HL-60 (cell line): ENCODE data around the gene LMTK2.

Experiments
- POLR2AphosphoS5 ChIP-seq: IDR thresholded peaks from 2 replicates; pipeline ENCODE4 v1.6.1; 2012; ENCODE audit warnings: low read depth
- REST ChIP-seq: IDR thresholded peaks from 2 replicates; pipeline ENCODE4 v1.6.1; 2012; ENCODE audit warnings: low read depth; ENCODE audit not compliant: insufficient replicate concordance

DNA sequence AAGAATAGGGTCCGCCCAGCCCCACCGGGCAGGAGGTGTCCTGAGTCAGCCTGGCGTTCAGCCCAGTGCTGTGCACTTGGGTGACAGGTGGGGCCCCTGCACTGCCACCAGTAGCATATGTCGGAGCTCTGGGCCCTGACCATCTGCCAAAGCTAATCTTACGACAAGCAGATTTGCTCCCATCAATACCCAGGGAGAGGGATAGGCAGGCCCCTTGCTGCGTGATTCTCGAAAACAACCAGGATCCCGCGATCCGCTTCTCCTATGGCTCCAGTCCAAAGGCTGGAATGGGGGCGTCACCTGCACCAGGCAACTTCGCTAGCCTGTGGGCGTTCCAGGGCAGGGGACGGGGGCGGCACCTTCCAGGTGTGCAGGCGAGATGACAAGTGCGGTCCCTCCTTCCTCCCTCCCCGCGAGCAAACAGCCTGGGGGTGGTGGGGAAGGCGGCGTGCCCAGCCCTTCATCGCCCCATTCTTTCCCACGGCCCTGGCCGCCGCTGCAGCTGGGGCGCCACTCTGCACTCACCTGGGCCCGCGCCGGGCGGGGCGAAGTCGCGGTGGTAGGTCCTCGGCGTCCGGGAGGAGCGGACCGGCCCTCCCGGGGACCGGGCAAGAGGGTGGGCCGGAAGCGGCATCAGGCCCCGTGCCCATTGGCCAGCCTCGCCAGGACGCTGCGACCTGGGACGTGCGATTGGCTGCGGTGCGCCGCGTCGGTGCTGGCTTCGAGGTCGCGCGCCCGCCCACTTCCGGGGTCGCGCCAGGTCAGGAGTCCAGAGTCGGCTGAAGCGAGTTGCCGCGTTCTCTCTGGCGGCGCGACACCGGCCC is 145.2 kb downstream of the LMTK2 start, which contains the start of gene TECPR1:
- TF ChIP-seq REST (no peak), POLR2AphosphoS5 (0 out of 2 replicates have a peak, but pooled peaks have one; percentile 25)
